ENCODE measurements around the gene CHST11.

DNA sequence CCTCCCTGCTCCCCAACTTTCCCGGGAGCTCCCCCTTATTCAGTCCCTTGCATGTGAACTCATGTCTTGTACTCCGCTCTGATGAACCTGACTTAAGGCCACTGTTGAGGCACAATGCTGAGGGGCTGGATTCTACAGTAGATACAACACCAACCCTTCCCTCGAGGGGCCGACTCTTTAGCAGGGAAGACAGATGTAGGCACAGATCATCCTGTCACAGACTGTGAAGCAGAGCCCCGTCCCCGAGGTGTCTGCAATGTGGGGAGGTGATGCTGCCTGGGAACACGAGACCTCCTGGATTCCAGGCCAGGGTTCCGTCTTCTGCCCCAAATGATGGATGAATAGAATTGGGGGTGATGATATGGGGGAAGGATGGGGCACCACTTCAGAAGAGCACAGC is 175.1 kb downstream of the CHST11 start:
- TF ChIP-seq, protein P1, sequence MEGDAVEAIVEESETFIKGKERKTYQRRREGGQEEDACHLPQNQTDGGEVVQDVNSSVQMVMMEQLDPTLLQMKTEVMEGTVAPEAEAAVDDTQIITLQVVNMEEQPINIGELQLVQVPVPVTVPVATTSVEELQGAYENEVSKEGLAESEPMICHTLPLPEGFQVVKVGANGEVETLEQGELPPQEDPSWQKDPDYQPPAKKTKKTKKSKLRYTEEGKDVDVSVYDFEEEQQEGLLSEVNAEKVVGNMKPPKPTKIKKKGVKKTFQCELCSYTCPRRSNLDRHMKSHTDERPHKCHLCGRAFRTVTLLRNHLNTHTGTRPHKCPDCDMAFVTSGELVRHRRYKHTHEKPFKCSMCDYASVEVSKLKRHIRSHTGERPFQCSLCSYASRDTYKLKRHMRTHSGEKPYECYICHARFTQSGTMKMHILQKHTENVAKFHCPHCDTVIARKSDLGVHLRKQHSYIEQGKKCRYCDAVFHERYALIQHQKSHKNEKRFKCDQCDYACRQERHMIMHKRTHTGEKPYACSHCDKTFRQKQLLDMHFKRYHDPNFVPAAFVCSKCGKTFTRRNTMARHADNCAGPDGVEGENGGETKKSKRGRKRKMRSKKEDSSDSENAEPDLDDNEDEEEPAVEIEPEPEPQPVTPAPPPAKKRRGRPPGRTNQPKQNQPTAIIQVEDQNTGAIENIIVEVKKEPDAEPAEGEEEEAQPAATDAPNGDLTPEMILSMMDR (IDR thresholded peaks at IDR 0.05): no peak
- TF ChIP-seq EZH2phosphoT487 (IDR thresholded peaks at IDR 0.05) (no peak), EZH2 (IDR thresholded peaks at IDR 0.05) (no peak)

All from neural progenitor cell (in vitro differentiated cells).